ENCODE data around the gene RBMS3.
A peak's percentile ranks its signal among the peaks of the same experiment; 100 is the strongest.
"Not testable (repeated sequence)": the region's sequence is repeated elsewhere in the genome, so short reads cannot be mapped to it uniquely, and the experiment has no call there.

The RBMS3 gene

GRCh38 chr3:29466442-29466841 lies 185.6 kb downstream of the RBMS3 start:
- H3K4me1 Mint-ChIP-seq: peaks cover 13% of the 10 kb centered on the region
- no peaks in the 10 kb centered on the region for H3K9me3 Mint-ChIP-seq
- H3K4me3 Mint-ChIP-seq: no peak overlapping the region
- H3K27ac Mint-ChIP-seq: peak overlapping the region in 1 of 3 experiments; percentile 75
- H3K36me3 Mint-ChIP-seq (ENCODE audit: low read depth): no peaks in the 10 kb centered on the region
- H3K27me3 Mint-ChIP-seq (ENCODE audit: low read depth): no peaks in the 10 kb centered on the region
- no peak for TF ChIP-seq CTCF (IDR thresholded peaks at IDR 0.05; ENCODE audit: unreplicated experiment in 3 of 3)

- H3K27me3 Mint-ChIP-seq (ENCODE audit: low read depth): no peaks in the 10 kb centered on the region
- no peak for TF ChIP-seq CTCF (IDR thresholded peaks at IDR 0.05; ENCODE audit: unreplicated experiment in 3 of 3)
- H3K27ac Mint-ChIP-seq: no peak overlapping the region
- H3K4me1 Mint-ChIP-seq: peaks cover 13% of the 10 kb centered on the region
- H3K4me3 Mint-ChIP-seq: no peak overlapping the region
- H3K9me3 Mint-ChIP-seq: no peaks in the 10 kb centered on the region
- H3K36me3 Mint-ChIP-seq (ENCODE audit: low read depth): no peaks in the 10 kb centered on the region
Observed at GRCh38 chr3:29468187-29468586, 187.3 kb downstream of the RBMS3 start.

- not testable (repeated sequence) for H3K36me3 Mint-ChIP-seq (ENCODE audit: low read depth); H3K9me3 Mint-ChIP-seq; H3K4me3 Mint-ChIP-seq; H3K27ac Mint-ChIP-seq; H3K27me3 Mint-ChIP-seq (ENCODE audit: low read depth)
- peaks cover 11% of the 10 kb centered on the region for H3K4me1 Mint-ChIP-seq
Observed at GRCh38 chr3:29473481-29474170, 192.8 kb downstream of the RBMS3 start.

GRCh38 chr3:29475305-29475840 lies 194.5 kb downstream of the RBMS3 start:
- Mint-ChIP-seq H3K27me3 (ENCODE audit: low read depth) (no peaks in the 10 kb centered on the region), H3K4me1 (peaks cover 6% of the 10 kb centered on the region), H3K36me3 (ENCODE audit: low read depth) (no peaks in the 10 kb centered on the region), H3K4me3 (no peak overlapping the region), H3K27ac (no peak overlapping the region), H3K9me3 (no peaks in the 10 kb centered on the region)
- no peak for TF ChIP-seq CTCF (IDR thresholded peaks at IDR 0.05; ENCODE audit: unreplicated experiment in 3 of 3)

- Mint-ChIP-seq H3K4me3 (no peak overlapping the region), H3K27ac (no peak overlapping the region), H3K36me3 (ENCODE audit: low read depth) (no peaks in the 10 kb centered on the region), H3K9me3 (no peaks in the 10 kb centered on the region), H3K27me3 (ENCODE audit: low read depth) (no peaks in the 10 kb centered on the region), H3K4me1 (peaks cover 6% of the 10 kb centered on the region)
- no peak for TF ChIP-seq CTCF (IDR thresholded peaks at IDR 0.05; ENCODE audit: unreplicated experiment in 3 of 3)
Observed at GRCh38 chr3:29475854-29476253, 195.0 kb downstream of the RBMS3 start.

- no peaks in the 10 kb centered on the region for H3K9me3 Mint-ChIP-seq
- H3K4me3 Mint-ChIP-seq: no peak overlapping the region
- H3K36me3 Mint-ChIP-seq (ENCODE audit: low read depth): no peaks in the 10 kb centered on the region
- no peak overlapping the region for H3K27ac Mint-ChIP-seq
- H3K4me1 Mint-ChIP-seq: peaks cover 6% of the 10 kb centered on the region
- no peak for TF ChIP-seq CTCF (IDR thresholded peaks at IDR 0.05; ENCODE audit: unreplicated experiment in 3 of 3)
- H3K27me3 Mint-ChIP-seq (ENCODE audit: low read depth): no peaks in the 10 kb centered on the region
Observed at GRCh38 chr3:29478611-29479010, 197.7 kb downstream of the RBMS3 start.
